HepG2 (cell line): Measurements from ENCODE around the gene BSN. TPM values are rescaled to one million over a fixed set of nuclear protein-coding genes. Genes with fewer than 3 reads are reported as not detected.

Source experiments
- ATF1 ChIP-seq: IDR thresholded peaks from 2 replicates; pipeline ENCODE4 v1.6.1; 2016; ENCODE audit warnings: mild to moderate bottlenecking, control low read depth
- DZIP1 ChIP-seq: sonication (generic); formaldehyde crosslinking; IDR thresholded peaks from 2 replicates; pipeline ENCODE4 v1.5.0; 2020; ENCODE audit warnings: mild to moderate bottlenecking, missing genetic modification reagents
- GFI1 ChIP-seq: sonication (generic); formaldehyde crosslinking; IDR thresholded peaks from 2 replicates; pipeline ENCODE4 v1.5.0; 2020; ENCODE audit warnings: missing genetic modification reagents, mild to moderate bottlenecking, borderline replicate concordance
- HOMEZ ChIP-seq: IDR thresholded peaks from 2 replicates; pipeline ENCODE4 v1.6.1; 2016; ENCODE audit warnings: low read depth
- HOXA9 ChIP-seq: sonication (generic); formaldehyde crosslinking; IDR thresholded peaks from 2 replicates; pipeline ENCODE4 v1.8.1; 2022; ENCODE audit warnings: missing genetic modification reagents, mild to moderate bottlenecking, moderate library complexity, borderline replicate concordance
- KAT8 ChIP-seq: IDR thresholded peaks from 2 replicates; pipeline ENCODE4 v1.6.1; 2016; ENCODE audit warnings: missing genetic modification reagents, missing compliant biosample characterization
- NR1H2 ChIP-seq: sonication (generic); formaldehyde crosslinking; IDR thresholded peaks from 2 replicates; pipeline ENCODE4 v1.8.1; 2022; ENCODE audit warnings: low read depth, missing genetic modification reagents, borderline replicate concordance
- TAF1 ChIP-seq: sonication (generic); formaldehyde crosslinking; IDR thresholded peaks from 2 replicates; pipeline ENCODE4 v1.4.0; 2020; ENCODE audit warnings: missing genetic modification reagents
- TBX2 ChIP-seq: sonication (generic); formaldehyde crosslinking; IDR thresholded peaks from 2 replicates; pipeline ENCODE4 v1.5.0; 2020; ENCODE audit warnings: missing genetic modification reagents, mild to moderate bottlenecking, borderline replicate concordance
- TCF12 ChIP-seq, 2 experiments: fragments of 450-650 bp in 1 of 2; sonication (generic) in 1 of 2; formaldehyde crosslinking in 1 of 2; IDR thresholded peaks; 2 replicates each; pipeline versions ENCODE4 v1.6.1 to v1.8.0; 2017 to 2022; ENCODE audit warnings: antibody characterized with exemption in 1 of 2, mild to moderate bottlenecking in 1 of 2, missing genetic modification reagents in 1 of 2, moderate library complexity in 1 of 2
- TFDP2 ChIP-seq: sonication (generic); formaldehyde crosslinking; IDR thresholded peaks from 2 replicates; pipeline ENCODE4 v1.4.0; 2020; ENCODE audit warnings: missing genetic modification reagents
- ZBTB20 ChIP-seq: sonication (generic); formaldehyde crosslinking; IDR thresholded peaks from 2 replicates; pipeline ENCODE4 v1.8.1; 2023; ENCODE audit warnings: missing genetic modification reagents, low read depth, mild to moderate bottlenecking, borderline replicate concordance
- ZFX ChIP-seq: sonication (generic); formaldehyde crosslinking; IDR thresholded peaks from 2 replicates; pipeline ENCODE4 v1.4.0; 2020; ENCODE audit warnings: mild to moderate bottlenecking, low read depth, missing genetic modification reagents, moderate library complexity
- ZNF563 ChIP-seq: sonication (generic); formaldehyde crosslinking; IDR thresholded peaks from 2 replicates; pipeline ENCODE4 v1.8.0; 2022; ENCODE audit warnings: mild to moderate bottlenecking, moderate library complexity, missing genetic modification reagents
- ZNF597 ChIP-seq: sonication (generic); formaldehyde crosslinking; IDR thresholded peaks from 2 replicates; pipeline ENCODE4 v1.5.0; 2020; ENCODE audit warnings: missing genetic modification reagents
- ZNF639 ChIP-seq: conservative IDR thresholded peaks from 2 replicates; pipeline ENCODE4 v1.6.1; 2018; ENCODE audit warnings: missing genetic modification reagents
- ZSCAN25 ChIP-seq: sonication (generic); formaldehyde crosslinking; IDR thresholded peaks from 2 replicates; pipeline ENCODE4 v1.8.0; 2022; ENCODE audit warnings: mild to moderate bottlenecking, missing genetic modification reagents
- polyA plus RNA-seq, 8 experiments: library from polyadenylated mRNA; depleted of rRNA in 3 of 8; stranded (reverse) in 7 of 8; unstranded in 1 of 8; fragments of >200 nt; fragmentation: Illumina TruSeq in 4 of 8; extraction: Trizol in 4 of 8; gene quantifications; 2 replicates each; pipeline versions ENCODE4 v1.2.1 to v1.2.3, GENCODE V29; 2011 to 2016; ENCODE audit warnings: low read depth in 4 of 8, missing spikeins in 1 of 8, mixed read lengths in 1 of 8; ENCODE audit not compliant: insufficient read depth in 1 of 8
- total RNA-seq, 5 experiments: library from RNA; depleted of rRNA; stranded (reverse); fragments of >200 nt; fragmentation: Illumina TruSeq; extraction: Trizol; gene quantifications; 2 replicates each; pipeline ENCODE4 v1.2.3, GENCODE V29; 2016; ENCODE audit warnings: low read depth in 1 of 5

BSN gene
- total and polyA plus RNA-seq, 2 of the 13 experiments (the other 11 are each of a cell fraction or from before 2014, with no cell fraction given), result 0.42 to 0.86 TPM

GRCh38 chr3:49539659-49540560, 14.4 kb upstream of the BSN start (continued):
- TF ChIP-seq ZNF639 (CRISPR knock-in tag) (no peak; the same call in 1 of the 2 replicates), ATF1 (no peak), TFDP2 (CRISPR knock-in tag) (peak; percentile 47), GFI1 (CRISPR knock-in tag) (peak; percentile 58; the same call in 1 of the 2 replicates), HOXA9 (CRISPR knock-in tag) (no peak; the same call in 1 of the 2 replicates), ZBTB20 (CRISPR knock-in tag) (no peak; the same call in 1 of the 2 replicates), ZFX (CRISPR knock-in tag) (peak; percentile 63), TBX2 (CRISPR knock-in tag) (peak; percentile 68; the same call in 1 of the 2 replicates), ZNF597 (no peak), NR1H2 (CRISPR knock-in tag) (no peak; the same call in 1 of the 2 replicates), ZNF563 (CRISPR knock-in tag) (peak; percentile 45; the same call in 1 of the 2 replicates), KAT8 (CRISPR knock-in tag) (0 out of 2 replicates have a peak, but pooled peaks have one; percentile 6), TAF1 (CRISPR knock-in tag) (peak; percentile 54; the same call in 1 of the 2 replicates), DZIP1 (0 out of 2 replicates have a peak, but pooled peaks have one; percentile 8), TCF12 (IDR thresholded peaks at IDR 0.05) (no peak), TCF12 (CRISPR knock-in tag; IDR thresholded peaks at IDR 0.05) (0 out of 2 replicates have a peak, but pooled peaks have one; percentile 12), HOMEZ (no peak), ZSCAN25 (peak; percentile 69)
